ENCODE data around the gene ZNF506.
"Not testable (repeated sequence)": the region's sequence is repeated elsewhere in the genome, so short reads cannot be mapped to it uniquely, and the experiment has no call there.

Gene ZNF506

GRCh38 chr19:19743921-19744320 lies 77.6 kb downstream of the ZNF506 start:
- not testable (repeated sequence) for DNase-seq

DNA sequence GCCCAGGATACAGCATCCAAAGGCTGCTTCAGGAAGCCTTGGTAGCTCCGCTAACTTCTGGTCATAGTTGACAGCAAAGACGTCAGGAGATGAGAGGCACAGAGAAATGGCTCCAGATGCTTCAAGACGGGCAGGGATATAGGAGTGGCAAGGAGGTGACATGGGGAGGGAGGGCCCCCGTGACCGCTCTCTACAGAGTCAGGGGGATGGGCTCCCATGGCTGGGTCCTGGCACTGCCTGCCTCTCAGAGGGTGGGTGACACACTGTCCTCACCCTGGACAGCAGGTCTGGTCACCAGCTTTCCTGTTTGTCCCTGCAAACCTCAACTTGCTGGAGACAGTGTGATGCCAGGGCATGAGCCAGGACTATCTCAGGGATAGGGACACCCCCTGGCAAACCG lies 78.4 kb downstream of the ZNF506 start:
- DNase-seq, result no peak

DNA sequence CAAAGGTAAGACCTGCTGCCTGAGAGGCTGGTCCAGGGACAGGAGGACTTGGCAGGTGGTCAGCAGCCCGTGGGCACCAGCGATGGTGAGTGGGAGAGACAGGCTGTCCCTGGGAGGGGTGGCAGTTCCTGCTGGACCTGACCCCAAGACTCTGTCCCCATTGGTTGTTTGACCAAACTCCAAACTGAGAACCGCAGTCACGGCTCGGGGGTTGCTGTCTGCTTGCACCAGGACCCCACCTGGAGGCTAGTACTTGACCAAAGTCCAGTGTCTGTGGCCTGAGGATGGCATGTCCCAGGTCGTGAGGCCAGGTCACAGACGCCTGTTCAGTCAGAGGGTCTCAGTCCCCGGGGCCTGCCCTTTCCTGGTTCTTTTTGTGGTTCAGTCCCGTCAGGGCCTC lies 78.8 kb downstream of the ZNF506 start:
- no peak for DNase-seq

Data from CD4-positive, alpha-beta T cell treated with Interleukin-6 for 4 hours (primary cell).